HG02870 (cell line): ENCODE results near the gene LARGE1.

ENCODE experiments used
- ATAC-seq: cut with Tn5 transposase; IDR thresholded peaks from one replicate; pipeline ENCODE4 v1.9.1; 2021; ENCODE audit warnings: mild to moderate bottlenecking, moderate library complexity; ENCODE audit not compliant: unreplicated experiment

The LARGE1 gene

GRCh38 chr22:33337524-33337923 is 582.8 kb downstream of the LARGE1 start:
- ATAC-seq: no peak

- ATAC-seq: no peak
Observed at GRCh38 chr22:33335611-33336279, 584.5 kb downstream of the LARGE1 start.

GRCh38 chr22:33332538-33332937 is 587.7 kb downstream of the LARGE1 start:
- no peak for ATAC-seq

GRCh38 chr22:33331017-33331416 is 589.3 kb downstream of the LARGE1 start:
- no peak for ATAC-seq

- ATAC-seq: no peak
Observed at GRCh38 chr22:33330534-33330933, 589.7 kb downstream of the LARGE1 start.

- no peak for ATAC-seq
Observed at GRCh38 chr22:33329398-33329797, 590.9 kb downstream of the LARGE1 start.

- ATAC-seq: no peak
Observed at GRCh38 chr22:33328789-33329296, 591.4 kb downstream of the LARGE1 start.

GRCh38 chr22:33327348-33327860 is 592.9 kb downstream of the LARGE1 start:
- ATAC-seq: no peak

GRCh38 chr22:33326540-33327295 is 593.6 kb downstream of the LARGE1 start:
- no peak for ATAC-seq

- ATAC-seq: peak; percentile 71
Observed at GRCh38 chr22:33325232-33326004, 594.9 kb downstream of the LARGE1 start.

- ATAC-seq: no peak
Observed at GRCh38 chr22:33324228-33324627, 596.0 kb downstream of the LARGE1 start.

GRCh38 chr22:33321466-33321865 is 598.8 kb downstream of the LARGE1 start:
- no peak for ATAC-seq

GRCh38 chr22:33315954-33316353 is 604.3 kb downstream of the LARGE1 start:
- no peak for ATAC-seq

GRCh38 chr22:33315117-33315516 is 605.2 kb downstream of the LARGE1 start:
- ATAC-seq: no peak

GRCh38 chr22:33314316-33314715 is 606.0 kb downstream of the LARGE1 start:
- ATAC-seq: no peak

GRCh38 chr22:33303099-33303498 is 617.2 kb downstream of the LARGE1 start:
- ATAC-seq: no peak

GRCh38 chr22:33302549-33302948 is 617.7 kb downstream of the LARGE1 start:
- no peak for ATAC-seq

- ATAC-seq: no peak
Observed at GRCh38 chr22:33302049-33302545, 618.2 kb downstream of the LARGE1 start.

GRCh38 chr22:33300165-33300564 is 620.1 kb downstream of the LARGE1 start:
- ATAC-seq: no peak

GRCh38 chr22:33299245-33299956 is 620.9 kb downstream of the LARGE1 start:
- peak; percentile 82 for ATAC-seq
